WTC11 (cell line): ENCODE results near the gene AKAIN1.

ENCODE experiments used
- AFF4 ChIP-seq: sonication (generic); formaldehyde crosslinking; IDR thresholded peaks from 2 replicates; pipeline ENCODE4 v1.8.1; 2023; ENCODE audit warnings: mild to moderate bottlenecking, missing genetic modification reagents, borderline replicate concordance
- CBFB ChIP-seq: sonication (generic); formaldehyde crosslinking; IDR thresholded peaks from 2 replicates; pipeline ENCODE4 v1.8.1; 2022; ENCODE audit warnings: mild to moderate bottlenecking, low read depth, missing genetic modification reagents
- USF1 ChIP-seq: sonication (generic); formaldehyde crosslinking; IDR thresholded peaks from 2 replicates; pipeline ENCODE4 v1.8.0; 2022; ENCODE audit warnings: mild to moderate bottlenecking, missing genetic modification reagents
- ZNF138 ChIP-seq: sonication (generic); formaldehyde crosslinking; conservative IDR thresholded peaks from 2 replicates; pipeline ENCODE4 v1.8.1; 2022; ENCODE audit warnings: mild to moderate bottlenecking, moderate library complexity, missing genetic modification reagents

- no peak for TF ChIP-seq ZNF138 (CRISPR knock-in tag)
- no peak for TF ChIP-seq CBFB (CRISPR knock-in tag)
- TF ChIP-seq USF1 (CRISPR knock-in tag), result no peak
- no peak for TF ChIP-seq AFF4 (CRISPR knock-in tag)
Observed at GRCh38 chr18:5207471-5208150, 10.6 kb upstream of the AKAIN1 start.
